COLO829 (cell line): ENCODE data around the gene EPG5.

Experiments
- DNase-seq: peaks from one replicate; pipeline ENCODE4 v3.0.0; 2012; ENCODE audit warnings: low spot score

EPG5 gene

DNA sequence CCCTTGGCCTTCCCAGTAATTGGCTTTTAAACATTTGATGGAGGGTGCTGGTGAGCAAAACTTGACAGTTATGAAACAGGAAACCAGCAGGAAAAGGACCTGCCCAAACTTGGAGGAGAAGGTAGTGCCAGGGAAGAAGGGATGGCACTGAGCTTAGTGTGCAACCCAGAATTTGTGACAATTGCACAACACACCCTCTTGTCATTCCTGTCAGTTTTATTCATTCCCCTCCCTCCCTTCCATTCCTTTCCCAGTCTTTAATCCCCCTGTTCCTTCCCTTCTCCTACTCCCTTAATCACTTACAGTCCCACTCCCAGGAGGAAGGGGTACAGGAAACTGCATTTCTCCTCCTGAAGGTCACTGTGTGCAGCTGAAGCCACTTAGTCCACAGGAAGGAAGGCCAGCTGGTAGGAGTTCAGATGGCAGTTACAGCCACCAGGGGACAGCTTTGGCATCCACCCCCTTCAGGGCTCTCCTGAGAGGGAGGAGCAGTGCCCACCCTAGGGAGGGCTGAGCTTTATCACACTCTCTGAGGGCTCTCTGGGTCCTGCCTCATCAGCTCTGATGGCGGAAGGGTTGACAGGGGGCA is 165.6 kb downstream of the EPG5 start:
- DNase-seq: no peak
